Astrocyte (in vitro differentiated cells and primary cell): ENCODE measurements around the gene DDN. TPM values are rescaled to one million over a fixed set of nuclear protein-coding genes. Genes with fewer than 3 reads are reported as not detected.

Source experiments
- DNase-seq: peaks from one replicate; pipeline ENCODE4 v3.0.0-alpha.2; 2010; ENCODE audit warnings: low read depth
- FAIRE-seq: peaks from 2 replicates; lab custom pipeline; 2011; peaks lifted over from hg19 to GRCh38; lab: Jason Lieb, UNC
- H2AFZ ChIP-seq: 2 replicates; pipeline ENCODE4 v1.6.0; 2012; ENCODE audit warnings: low read depth, low read length, inconsistent platforms
- H3K27ac ChIP-seq: 2 replicates; pipeline ENCODE4 v1.5.1; 2011; ENCODE audit warnings: low read depth, low read length, inconsistent platforms
- H3K27me3 ChIP-seq: 2 replicates; pipeline ENCODE4 v1.6.0; 2011; ENCODE audit warnings: low read length, inconsistent platforms; ENCODE audit not compliant: insufficient read depth
- H3K36me3 ChIP-seq: 2 replicates; pipeline ENCODE4 v1.5.1; 2011; ENCODE audit warnings: low read length, inconsistent platforms; ENCODE audit not compliant: insufficient read depth
- H3K4me1 ChIP-seq: 2 replicates; pipeline ENCODE4 v1.5.1; 2011; ENCODE audit warnings: low read length, inconsistent platforms; ENCODE audit not compliant: insufficient read depth
- H3K4me2 ChIP-seq: 2 replicates; pipeline ENCODE4 v1.6.0; 2012; ENCODE audit warnings: low read length, inconsistent platforms
- H3K4me3 ChIP-seq: 2 replicates; pipeline ENCODE4 v1.5.1; 2011; ENCODE audit warnings: low read depth, mild to moderate bottlenecking, low read length, inconsistent platforms; ENCODE audit not compliant: insufficient read depth
- H3K79me2 ChIP-seq: 2 replicates; pipeline ENCODE4 v1.6.0; 2012; ENCODE audit warnings: mild to moderate bottlenecking, low read length, inconsistent platforms; ENCODE audit not compliant: insufficient read depth
- H3K9ac ChIP-seq: 2 replicates; pipeline ENCODE4 v1.6.0; 2012; ENCODE audit warnings: mild to moderate bottlenecking, low read length, inconsistent platforms
- H3K9me3 ChIP-seq: 2 replicates; pipeline ENCODE4 v1.5.1; 2012; ENCODE audit warnings: low read depth, mild to moderate bottlenecking, low read length, inconsistent platforms; ENCODE audit not compliant: insufficient read depth
- H4K20me1 ChIP-seq: 2 replicates; pipeline ENCODE4 v1.6.0; 2012; ENCODE audit warnings: low read length, inconsistent platforms; ENCODE audit not compliant: insufficient read depth
- H3K27ac Mint-ChIP-seq: one replicate; pipeline ENCODE4 v1.8.0; 2021; ENCODE audit warnings: mild to moderate bottlenecking, mixed read lengths; ENCODE audit not compliant: unreplicated experiment
- H3K27me3 Mint-ChIP-seq: one replicate; pipeline ENCODE4 v1.8.0; 2021; ENCODE audit warnings: low read depth, mixed read lengths; ENCODE audit not compliant: unreplicated experiment
- H3K36me3 Mint-ChIP-seq: one replicate; pipeline ENCODE4 v1.8.0; 2021; ENCODE audit warnings: low read depth, mixed read lengths; ENCODE audit not compliant: unreplicated experiment
- H3K4me1 Mint-ChIP-seq: one replicate; pipeline ENCODE4 v1.8.0; 2021; ENCODE audit warnings: low read depth, mixed read lengths; ENCODE audit not compliant: unreplicated experiment
- H3K4me3 Mint-ChIP-seq: one replicate; pipeline ENCODE4 v1.8.0; 2021; ENCODE audit warnings: mild to moderate bottlenecking, moderate library complexity, mixed read lengths; ENCODE audit not compliant: unreplicated experiment
- H3K9me3 Mint-ChIP-seq: one replicate; pipeline ENCODE4 v1.8.0; 2021; ENCODE audit warnings: mild to moderate bottlenecking, mixed read lengths; ENCODE audit not compliant: unreplicated experiment
- EZH2 ChIP-seq: IDR thresholded peaks from 2 replicates; pipeline ENCODE4 v1.6.1; 2012; ENCODE audit warnings: mild to moderate bottlenecking, low read length, inconsistent platforms; ENCODE audit not compliant: insufficient read depth
- total RNA-seq: library from RNA; stranded (reverse); gene quantifications from 2 replicates; pipeline ENCODE4 v1.2.1, GENCODE V29; 2021
- TF ChIP-seq, protein P1 (sequence below): IDR thresholded peaks from 2 replicates; pipeline ENCODE4 v1.5.1; 2011; ENCODE audit warnings: low read depth, mild to moderate bottlenecking, inconsistent platforms, low read length, moderate library complexity; ENCODE audit not compliant: insufficient read depth

DDN gene
- total RNA-seq, 1 donor from 2014 or later, result 0.50 TPM

- Histone ChIP-seq H3K9ac (no peak overlapping the region), H2AFZ (no peak overlapping the region), H3K27me3 (no peaks in the 10 kb centered on the region), H3K27ac (no peak overlapping the region), H3K4me2 (no peak overlapping the region), H3K4me1 (no peaks in the 10 kb centered on the region), H3K36me3 (peaks cover 54% of the 10 kb centered on the region), H3K79me2 (peaks cover 28% of the 10 kb centered on the region), H3K4me3 (no peak overlapping the region), H4K20me1 (peaks cover 85% of the 10 kb centered on the region), H3K9me3 (no peaks in the 10 kb centered on the region)
- TF ChIP-seq EZH2, result no peak
- TF ChIP-seq, protein P1, sequence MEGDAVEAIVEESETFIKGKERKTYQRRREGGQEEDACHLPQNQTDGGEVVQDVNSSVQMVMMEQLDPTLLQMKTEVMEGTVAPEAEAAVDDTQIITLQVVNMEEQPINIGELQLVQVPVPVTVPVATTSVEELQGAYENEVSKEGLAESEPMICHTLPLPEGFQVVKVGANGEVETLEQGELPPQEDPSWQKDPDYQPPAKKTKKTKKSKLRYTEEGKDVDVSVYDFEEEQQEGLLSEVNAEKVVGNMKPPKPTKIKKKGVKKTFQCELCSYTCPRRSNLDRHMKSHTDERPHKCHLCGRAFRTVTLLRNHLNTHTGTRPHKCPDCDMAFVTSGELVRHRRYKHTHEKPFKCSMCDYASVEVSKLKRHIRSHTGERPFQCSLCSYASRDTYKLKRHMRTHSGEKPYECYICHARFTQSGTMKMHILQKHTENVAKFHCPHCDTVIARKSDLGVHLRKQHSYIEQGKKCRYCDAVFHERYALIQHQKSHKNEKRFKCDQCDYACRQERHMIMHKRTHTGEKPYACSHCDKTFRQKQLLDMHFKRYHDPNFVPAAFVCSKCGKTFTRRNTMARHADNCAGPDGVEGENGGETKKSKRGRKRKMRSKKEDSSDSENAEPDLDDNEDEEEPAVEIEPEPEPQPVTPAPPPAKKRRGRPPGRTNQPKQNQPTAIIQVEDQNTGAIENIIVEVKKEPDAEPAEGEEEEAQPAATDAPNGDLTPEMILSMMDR, result no peak
- DNase-seq, result no peak
- Mint-ChIP-seq H3K9me3 (no peaks in the 10 kb centered on the region), H3K36me3 (peaks cover 31% of the 10 kb centered on the region), H3K4me3 (no peak overlapping the region), H3K4me1 (no peaks in the 10 kb centered on the region), H3K27me3 (no peaks in the 10 kb centered on the region), H3K27ac (no peak overlapping the region)
- no peak for FAIRE-seq
Observed at GRCh38 chr12:49041036-49041880, 42.1 kb upstream of the DDN start.

DNA sequence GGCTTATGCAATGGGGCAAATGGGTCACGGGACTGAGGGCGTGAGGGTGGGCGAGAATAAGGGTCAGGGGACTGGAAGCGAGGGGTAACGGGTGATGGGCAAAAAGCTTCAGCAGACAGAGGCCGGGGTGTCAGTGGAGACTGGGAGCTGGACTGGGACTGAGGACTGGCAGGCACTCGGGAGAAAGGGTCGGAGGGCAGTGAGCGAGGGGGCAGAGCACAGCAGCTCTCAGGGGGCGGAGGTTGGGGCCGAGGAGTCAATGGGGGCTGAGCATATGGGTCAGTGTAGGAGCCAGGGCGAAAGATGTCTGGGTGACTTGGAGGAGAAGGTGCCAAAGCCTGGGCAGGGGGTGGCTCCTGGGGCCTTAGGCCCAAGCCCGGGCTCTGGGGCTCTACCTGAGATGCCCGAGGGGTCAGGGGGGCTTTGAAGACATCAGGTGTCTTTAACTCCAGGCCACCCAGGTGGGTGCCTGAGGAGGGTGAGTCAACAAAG, 41.2 kb upstream of the DDN start:
- Histone ChIP-seq H3K27me3 (no peaks in the 10 kb centered on the region), H4K20me1 (peaks cover 77% of the 10 kb centered on the region), H3K36me3 (peaks cover 51% of the 10 kb centered on the region), H3K27ac (no peak overlapping the region), H3K9ac (no peak overlapping the region), H3K4me2 (no peak overlapping the region), H3K79me2 (peaks cover 24% of the 10 kb centered on the region), H2AFZ (no peak overlapping the region), H3K4me1 (no peaks in the 10 kb centered on the region), H3K4me3 (no peak overlapping the region), H3K9me3 (no peaks in the 10 kb centered on the region)
- Mint-ChIP-seq H3K4me1 (no peaks in the 10 kb centered on the region), H3K36me3 (peaks cover 32% of the 10 kb centered on the region), H3K4me3 (no peak overlapping the region), H3K9me3 (no peaks in the 10 kb centered on the region), H3K27me3 (no peaks in the 10 kb centered on the region), H3K27ac (no peak overlapping the region)
- no peak for FAIRE-seq
- no peak for TF ChIP-seq EZH2
- TF ChIP-seq, protein P1, result no peak
- no peak for DNase-seq
